Loucy (cell line): Measurements from ENCODE around the gene FAT4.

Experiments
- H2AFZ ChIP-seq: fragments of 200-600 bp; sonication (generic); 2 replicates; pipeline ENCODE4 v1.6.0; 2016; ENCODE audit warnings: antibody characterized with exemption, mild to moderate bottlenecking, low read length, moderate library complexity
- H3F3A ChIP-seq: fragments of 200-600 bp; 2 replicates; pipeline ENCODE4 v1.6.0; 2016; ENCODE audit warnings: antibody characterized with exemption, low read depth, mild to moderate bottlenecking
- H3K27me3 ChIP-seq: fragments of 200-600 bp; sonication (generic); 2 replicates; pipeline ENCODE4 v1.6.1; 2014; ENCODE audit warnings: low read length, mild to moderate bottlenecking; ENCODE audit not compliant: insufficient read depth, poor library complexity, severe bottlenecking
- H3K36me3 ChIP-seq: fragments of 200-600 bp; sonication (generic); 2 replicates; pipeline ENCODE4 v1.6.1; 2016; ENCODE audit warnings: low read length; ENCODE audit not compliant: insufficient read depth
- H3K4me1 ChIP-seq: fragments of 200-600 bp; sonication (generic); 2 replicates; pipeline ENCODE4 v1.5.1; 2014; ENCODE audit warnings: low read length, mild to moderate bottlenecking; ENCODE audit not compliant: insufficient read depth, poor library complexity, severe bottlenecking
- H3K4me2 ChIP-seq: fragments of 200-600 bp; sonication (generic); 2 replicates; pipeline ENCODE4 v1.6.0; 2014; ENCODE audit warnings: antibody characterized with exemption, low read length, low read depth, mild to moderate bottlenecking; ENCODE audit not compliant: poor library complexity, severe bottlenecking
- H3K4me3 ChIP-seq: fragments of 200-600 bp; sonication (generic); 2 replicates; pipeline ENCODE4 v1.5.1; 2014; ENCODE audit warnings: low read length, mild to moderate bottlenecking, mixed read lengths; ENCODE audit not compliant: poor library complexity, severe bottlenecking
- H3K79me2 ChIP-seq: fragments of 200-600 bp; sonication (generic); 2 replicates; pipeline ENCODE4 v1.6.1; 2014; ENCODE audit warnings: low read length; ENCODE audit not compliant: insufficient read depth
- H3K9ac ChIP-seq: fragments of 200-600 bp; sonication (generic); 2 replicates; pipeline ENCODE4 v1.6.0; 2014; ENCODE audit warnings: mild to moderate bottlenecking, low read depth, low read length, moderate library complexity; ENCODE audit not compliant: poor library complexity, severe bottlenecking
- H3K9me2 ChIP-seq: fragments of 200-600 bp; sonication (generic); replicated peaks from 2 replicates; pipeline ENCODE4 v1.6.1; 2016; ENCODE audit warnings: low read depth, low read length, mixed read lengths
- H3K9me3 ChIP-seq: fragments of 200-600 bp; sonication (generic); 2 replicates; pipeline ENCODE4 v1.6.1; 2014; ENCODE audit warnings: mild to moderate bottlenecking, antibody characterized with exemption, low read length, low read depth; ENCODE audit not compliant: insufficient read depth
- H4K20me1 ChIP-seq: fragments of 200-600 bp; sonication (generic); 2 replicates; pipeline ENCODE4 v1.6.0; 2014; ENCODE audit warnings: antibody characterized with exemption, low read length, mild to moderate bottlenecking; ENCODE audit not compliant: insufficient read depth, poor library complexity, severe bottlenecking
- CTCF ChIP-seq: fragments of 200-600 bp; sonication (generic); conservative IDR thresholded peaks from 2 replicates; pipeline ENCODE4 v1.5.1; 2014; ENCODE audit warnings: mild to moderate bottlenecking, antibody characterized with exemption, low read length
- EZH2phosphoT487 ChIP-seq: fragments of 200-600 bp; IDR thresholded peaks from 2 replicates; pipeline ENCODE4 v1.6.1; 2018; ENCODE audit warnings: antibody characterized with exemption, mild to moderate bottlenecking, moderate library complexity, borderline replicate concordance

FAT4 gene

GRCh38 chr4:125322366-125322730 lies 7.6 kb downstream of the FAT4 start:
- Histone ChIP-seq H3K27me3 (no peaks in the 10 kb centered on the region), H3K9me2 (no peaks in the 10 kb centered on the region), H3K4me3 (no peak overlapping the region), H3K9ac (no peak overlapping the region), H3K4me2 (no peak overlapping the region), H3F3A (no peaks in the 10 kb centered on the region), H3K36me3 (no peaks in the 10 kb centered on the region), H2AFZ (no peak overlapping the region), H3K4me1 (no peaks in the 10 kb centered on the region), H4K20me1 (no peaks in the 10 kb centered on the region), H3K79me2 (no peaks in the 10 kb centered on the region), H3K9me3 (no peaks in the 10 kb centered on the region)
- TF ChIP-seq EZH2phosphoT487 = no peak
- no peak for TF ChIP-seq CTCF

GRCh38 chr4:125323654-125324053 lies 8.9 kb downstream of the FAT4 start:
- Histone ChIP-seq H3K9me3 (no peaks in the 10 kb centered on the region), H2AFZ (no peak overlapping the region), H3K4me3 (no peak overlapping the region), H3K36me3 (no peaks in the 10 kb centered on the region), H3K9ac (no peak overlapping the region), H3F3A (no peaks in the 10 kb centered on the region), H3K4me2 (no peak overlapping the region), H3K79me2 (no peaks in the 10 kb centered on the region), H4K20me1 (no peaks in the 10 kb centered on the region), H3K9me2 (no peaks in the 10 kb centered on the region), H3K4me1 (no peaks in the 10 kb centered on the region), H3K27me3 (no peaks in the 10 kb centered on the region)
- TF ChIP-seq CTCF = no peak
- TF ChIP-seq EZH2phosphoT487 = no peak

- Histone ChIP-seq H4K20me1 (no peaks in the 10 kb centered on the region), H3K4me1 (no peaks in the 10 kb centered on the region), H3K9me2 (no peaks in the 10 kb centered on the region), H2AFZ (no peak overlapping the region), H3F3A (no peaks in the 10 kb centered on the region), H3K9ac (no peak overlapping the region), H3K79me2 (no peaks in the 10 kb centered on the region), H3K36me3 (no peaks in the 10 kb centered on the region), H3K4me2 (no peak overlapping the region), H3K9me3 (no peaks in the 10 kb centered on the region), H3K27me3 (no peaks in the 10 kb centered on the region), H3K4me3 (no peak overlapping the region)
- TF ChIP-seq CTCF = no peak
- TF ChIP-seq EZH2phosphoT487 = no peak
These were observed 11.0 kb downstream of the FAT4 start for GRCh38 chr4:125325733-125326132.
